Fibroblast of mammary gland (primary cell): ENCODE data around the gene RHBDF1.

Experiments
- DNase-seq: peaks from one replicate; pipeline ENCODE4 v3.0.0-alpha.2; 2010; ENCODE audit warnings: low read depth
- H3K4me3 ChIP-seq: 2 replicates; pipeline ENCODE4 v1.5.1; 2011; ENCODE audit warnings: low read depth, mild to moderate bottlenecking, low read length, moderate library complexity; ENCODE audit not compliant: control insufficient read depth
- TF ChIP-seq, protein P1 (sequence below): conservative IDR thresholded peaks from 2 replicates; pipeline ENCODE4 v1.5.1; 2011; ENCODE audit warnings: low read depth, low read length, inconsistent platforms; ENCODE audit not compliant: control insufficient read depth, insufficient read depth

RHBDF1 gene

DNA sequence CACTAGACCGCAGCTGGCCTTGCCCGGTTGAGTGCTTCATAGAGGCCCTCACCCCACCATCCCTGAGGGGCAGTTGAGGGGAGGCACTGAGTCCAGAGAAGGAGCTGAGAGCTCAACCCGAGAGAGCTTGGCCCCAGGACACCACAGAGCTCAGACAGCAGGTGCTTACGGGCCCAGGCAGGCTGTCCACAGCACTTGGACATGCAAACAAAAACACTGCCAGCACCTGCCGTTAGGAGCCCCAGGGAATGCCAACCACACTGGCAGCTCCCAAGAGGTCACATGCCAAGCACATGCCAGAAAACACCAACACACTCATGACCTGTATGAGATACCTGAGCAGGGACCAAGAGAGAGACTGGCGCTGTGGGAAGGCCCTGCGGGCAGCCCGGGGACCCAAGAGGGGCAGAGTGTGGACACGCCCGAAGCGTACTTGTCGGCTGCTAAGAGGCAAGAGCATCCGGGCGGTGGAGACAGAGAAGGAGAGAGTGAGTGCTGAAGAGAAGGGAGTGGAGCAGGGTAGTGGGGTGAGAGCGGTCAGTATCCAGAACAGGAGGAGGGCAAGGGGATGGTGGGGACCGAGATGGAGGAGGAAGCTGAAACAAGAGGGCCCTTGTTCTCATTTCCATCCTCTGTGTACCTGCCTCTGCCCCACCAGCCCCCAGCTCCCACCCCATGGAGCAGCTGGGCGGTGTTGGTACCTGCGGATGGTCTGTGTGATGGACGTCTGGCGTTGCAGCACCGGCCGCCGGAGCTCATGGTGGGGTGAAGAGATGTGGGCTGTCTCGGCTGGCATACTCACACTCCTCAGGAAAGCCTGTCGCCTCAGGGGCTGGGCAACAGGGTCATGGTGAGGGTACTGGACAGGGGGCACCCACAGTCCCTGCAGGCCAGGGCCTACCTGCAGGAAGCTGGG is 8.2 kb downstream of the RHBDF1 start:
- TF ChIP-seq, protein P1, sequence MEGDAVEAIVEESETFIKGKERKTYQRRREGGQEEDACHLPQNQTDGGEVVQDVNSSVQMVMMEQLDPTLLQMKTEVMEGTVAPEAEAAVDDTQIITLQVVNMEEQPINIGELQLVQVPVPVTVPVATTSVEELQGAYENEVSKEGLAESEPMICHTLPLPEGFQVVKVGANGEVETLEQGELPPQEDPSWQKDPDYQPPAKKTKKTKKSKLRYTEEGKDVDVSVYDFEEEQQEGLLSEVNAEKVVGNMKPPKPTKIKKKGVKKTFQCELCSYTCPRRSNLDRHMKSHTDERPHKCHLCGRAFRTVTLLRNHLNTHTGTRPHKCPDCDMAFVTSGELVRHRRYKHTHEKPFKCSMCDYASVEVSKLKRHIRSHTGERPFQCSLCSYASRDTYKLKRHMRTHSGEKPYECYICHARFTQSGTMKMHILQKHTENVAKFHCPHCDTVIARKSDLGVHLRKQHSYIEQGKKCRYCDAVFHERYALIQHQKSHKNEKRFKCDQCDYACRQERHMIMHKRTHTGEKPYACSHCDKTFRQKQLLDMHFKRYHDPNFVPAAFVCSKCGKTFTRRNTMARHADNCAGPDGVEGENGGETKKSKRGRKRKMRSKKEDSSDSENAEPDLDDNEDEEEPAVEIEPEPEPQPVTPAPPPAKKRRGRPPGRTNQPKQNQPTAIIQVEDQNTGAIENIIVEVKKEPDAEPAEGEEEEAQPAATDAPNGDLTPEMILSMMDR = no peak
- no peak for DNase-seq
- H3K4me3 ChIP-seq = no peak overlapping the region

DNA sequence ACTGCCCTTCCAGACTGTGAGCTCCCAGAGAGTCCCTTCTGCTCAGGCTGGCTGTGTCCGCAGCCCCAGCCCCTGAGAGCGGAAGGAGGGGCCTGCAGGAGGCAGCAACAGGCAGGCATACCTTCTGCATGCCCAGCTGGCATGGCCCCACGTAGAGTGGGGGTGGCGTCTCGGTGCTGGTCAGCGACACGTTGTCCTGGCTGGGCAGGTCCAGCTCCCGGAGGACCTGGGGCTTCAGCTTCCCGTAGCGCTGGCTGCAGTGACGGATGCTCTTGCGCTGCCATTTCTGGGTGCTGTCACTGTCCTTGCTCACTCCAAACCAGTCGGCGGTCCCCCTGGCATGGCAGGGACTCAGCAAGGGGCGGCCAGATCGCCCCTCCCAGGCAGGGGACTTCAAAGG is 9.0 kb downstream of the RHBDF1 start:
- no peak for DNase-seq
- TF ChIP-seq, protein P1 = no peak
- H3K4me3 ChIP-seq = no peak overlapping the region

DNA sequence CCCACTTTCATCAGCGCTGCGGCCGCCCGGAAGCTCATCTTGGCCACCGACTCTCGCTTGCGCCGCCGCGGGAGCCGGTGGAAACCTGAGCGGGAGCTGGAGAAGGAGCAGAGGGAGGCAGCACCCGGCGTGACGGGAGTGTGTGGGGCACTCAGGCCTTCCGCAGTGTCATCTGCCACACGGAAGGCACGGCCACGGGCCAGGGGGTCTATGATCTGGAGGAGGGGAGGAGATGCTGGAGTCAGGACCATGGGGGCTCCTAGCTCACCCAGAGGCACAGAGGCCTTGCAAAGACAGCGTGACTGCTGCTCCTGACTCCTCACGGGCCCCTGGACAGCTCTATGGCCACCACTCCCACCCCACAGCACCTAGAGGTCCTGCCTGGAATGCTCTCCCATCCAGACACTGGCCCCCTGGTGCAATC is 9.5 kb downstream of the RHBDF1 start:
- TF ChIP-seq, protein P1 = no peak
- DNase-seq = no peak

DNA sequence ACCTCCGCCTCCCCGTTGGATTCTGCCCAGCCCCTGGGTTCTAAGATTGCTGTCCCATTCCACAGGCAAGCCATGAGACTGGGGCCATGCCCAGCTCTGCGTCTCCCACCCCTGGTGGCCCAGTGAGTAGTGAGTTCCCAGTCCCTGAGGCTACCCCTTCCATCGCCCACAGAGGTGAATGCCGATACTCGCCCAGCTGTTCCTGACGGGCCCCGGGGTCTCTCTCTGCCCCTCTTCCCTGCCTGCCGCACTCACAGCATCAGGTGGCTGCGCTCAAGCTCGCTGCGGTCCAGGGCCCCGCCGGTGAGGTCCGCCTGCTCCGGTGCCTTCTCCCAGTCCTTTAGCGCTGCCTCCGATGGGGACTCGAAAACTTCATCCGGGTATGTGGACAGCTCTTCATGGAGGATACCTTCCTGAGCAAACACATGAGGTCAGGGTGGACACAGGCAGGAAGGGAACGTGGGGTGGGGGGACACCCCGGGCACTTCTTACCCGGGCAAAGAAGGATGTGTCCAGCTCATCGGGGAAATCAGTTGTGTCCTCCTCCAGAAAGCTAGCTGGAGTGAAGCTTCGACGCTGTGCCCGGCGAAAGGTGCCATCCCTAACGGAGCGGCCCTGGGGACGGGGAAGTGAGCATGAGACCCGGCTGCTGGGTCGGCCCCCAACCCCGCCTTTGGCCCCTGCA is 10.0 kb downstream of the RHBDF1 start:
- TF ChIP-seq, protein P1 = no peak
- no peak overlapping the region for H3K4me3 ChIP-seq
- no peak for DNase-seq

More for the DNA sequence above, 9.5 kb downstream of the RHBDF1 start:
- H3K4me3 ChIP-seq = no peak overlapping the region

DNA sequence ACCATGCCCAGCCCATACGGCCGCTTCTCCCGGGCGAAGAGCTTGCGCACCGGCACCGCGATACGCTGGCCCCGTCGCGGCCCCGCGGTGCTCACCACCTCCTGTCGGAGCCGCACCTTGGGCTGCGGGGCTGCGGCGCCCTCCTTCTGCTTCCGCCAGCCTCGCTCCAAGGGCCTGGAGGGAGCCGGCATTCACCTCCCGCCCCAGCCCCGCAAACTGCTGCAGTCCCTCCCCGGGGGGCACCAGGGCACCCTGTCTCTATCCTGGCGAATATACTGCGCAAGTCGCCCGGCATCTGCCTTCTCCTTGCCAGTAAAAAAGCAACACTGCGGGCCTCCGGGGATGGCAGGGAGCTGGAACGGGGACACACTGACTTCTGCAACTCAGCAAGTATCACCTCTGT is 10.6 kb downstream of the RHBDF1 start:
- H3K4me3 ChIP-seq = no peak overlapping the region
- DNase-seq = no peak
- TF ChIP-seq, protein P1 = no peak

DNA sequence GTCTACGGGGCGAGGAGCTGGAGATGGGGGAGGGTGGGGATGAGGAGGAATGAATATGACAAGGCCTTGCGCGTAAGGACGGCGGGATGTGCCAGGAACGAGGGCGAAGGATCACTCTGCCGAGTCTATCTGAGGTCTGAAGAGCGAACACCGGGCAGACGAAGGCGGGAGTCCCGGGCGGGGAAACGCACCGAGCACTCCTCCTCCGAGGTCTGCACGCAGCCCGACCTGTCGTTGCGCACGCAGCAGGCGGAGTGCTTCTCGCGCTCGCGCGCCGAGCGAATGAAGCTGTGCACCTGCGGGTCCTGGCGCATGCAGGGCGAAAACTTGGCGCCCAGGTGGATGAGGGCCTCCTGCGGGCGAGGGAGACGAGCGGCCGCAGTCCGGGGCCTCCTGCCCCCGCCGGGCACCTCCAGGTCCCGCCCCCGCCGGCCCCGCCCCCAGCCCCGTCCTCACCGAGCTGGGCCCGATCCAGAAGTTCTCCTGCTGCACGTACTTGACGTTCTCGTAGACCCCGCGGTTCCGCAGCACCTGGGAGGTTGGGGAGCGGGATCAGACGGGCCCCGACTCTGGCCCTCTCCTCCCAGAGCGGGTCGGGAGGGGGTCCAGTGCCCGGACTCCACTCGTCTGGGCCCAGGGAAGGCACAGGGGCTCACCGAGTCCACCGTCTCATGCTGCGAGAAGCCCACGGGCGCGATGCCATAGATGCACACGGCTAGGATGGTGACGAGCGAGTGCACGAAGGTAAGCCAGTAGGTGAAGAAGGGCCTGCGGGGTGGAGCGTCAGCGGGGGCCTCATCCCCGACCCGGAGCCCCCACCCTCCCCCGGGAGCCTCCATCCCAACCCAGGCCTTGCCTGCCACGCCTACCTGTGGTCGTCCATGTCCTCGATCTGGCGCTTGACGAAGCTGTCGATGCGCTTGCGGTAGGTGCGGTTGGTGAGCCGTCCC is 11.2 kb downstream of the RHBDF1 start:
- DNase-seq = no peak
- no peak overlapping the region for H3K4me3 ChIP-seq
- TF ChIP-seq, protein P1 = no peak
